ENCODE results near the gene PTGDR. TPM values are rescaled to one million over a fixed set of nuclear protein-coding genes. Genes with fewer than 3 reads are reported as not detected.

PTGDR gene
- polyA plus RNA-seq, 4 donors: 0.25 to 6.6 TPM; not detected in 2

DNA sequence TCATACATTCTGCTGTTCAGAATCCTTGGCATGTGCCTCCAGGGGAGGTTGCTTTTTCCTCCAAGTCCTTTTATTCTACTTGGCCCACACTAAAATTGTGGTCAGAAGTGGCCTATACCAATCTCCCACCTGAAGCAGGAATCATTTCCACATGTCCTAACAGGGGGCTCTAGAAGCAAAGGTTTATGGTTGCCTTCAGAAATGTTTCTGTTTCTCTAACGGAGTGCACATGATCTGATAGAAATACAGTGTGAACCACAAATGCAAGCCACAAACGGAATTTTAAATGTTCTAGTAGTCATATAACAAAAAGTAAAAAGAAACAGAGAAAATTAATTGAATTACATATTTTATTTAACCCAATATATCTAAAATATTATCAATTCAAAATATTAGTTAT is 50.6 kb downstream of the PTGDR start:
- FAIRE-seq: no peak
- DNase-seq: peak in 1 of 2 donors; percentile 28
- peak overlapping the region in 1 of 3 donors; percentile 22 for H3K27ac ChIP-seq (ENCODE audit: low read depth in 1 of 3, low read length in 2 of 3)
- no peaks in the 10 kb centered on the region for H3K36me3 ChIP-seq (ENCODE audit: control insufficient read depth in 3 of 3, insufficient read depth in 2 of 3, low read depth in 1 of 3, low read length in 3 of 3)
- WGBS, 3 donors: 47 to 51% (median 51%) methylated on average over 2 of the region's 2 CpGs
- H3K9me3 ChIP-seq (ENCODE audit: control insufficient read depth in 2 of 2, insufficient read depth in 1 of 2, low read depth in 1 of 2, low read length in 1 of 2): peaks cover 0 to 7% of the 10 kb centered on the region in 2 donors
- H3K4me1 ChIP-seq (ENCODE audit: control insufficient read depth in 3 of 3, insufficient read depth in 2 of 3, low read depth in 1 of 3, low read length in 2 of 3): peaks cover 0 to 6% (median 0%) of the 10 kb centered on the region in 3 donors
- no peak overlapping the region for H3K4me3 ChIP-seq (ENCODE audit: low read depth in 1 of 3, low read length in 3 of 3)
- H3K27me3 ChIP-seq (ENCODE audit: control insufficient read depth in 3 of 3, insufficient read depth in 3 of 3, low read length in 3 of 3): peaks cover 0 to 33% (median 0%) of the 10 kb centered on the region in 3 donors

DNA sequence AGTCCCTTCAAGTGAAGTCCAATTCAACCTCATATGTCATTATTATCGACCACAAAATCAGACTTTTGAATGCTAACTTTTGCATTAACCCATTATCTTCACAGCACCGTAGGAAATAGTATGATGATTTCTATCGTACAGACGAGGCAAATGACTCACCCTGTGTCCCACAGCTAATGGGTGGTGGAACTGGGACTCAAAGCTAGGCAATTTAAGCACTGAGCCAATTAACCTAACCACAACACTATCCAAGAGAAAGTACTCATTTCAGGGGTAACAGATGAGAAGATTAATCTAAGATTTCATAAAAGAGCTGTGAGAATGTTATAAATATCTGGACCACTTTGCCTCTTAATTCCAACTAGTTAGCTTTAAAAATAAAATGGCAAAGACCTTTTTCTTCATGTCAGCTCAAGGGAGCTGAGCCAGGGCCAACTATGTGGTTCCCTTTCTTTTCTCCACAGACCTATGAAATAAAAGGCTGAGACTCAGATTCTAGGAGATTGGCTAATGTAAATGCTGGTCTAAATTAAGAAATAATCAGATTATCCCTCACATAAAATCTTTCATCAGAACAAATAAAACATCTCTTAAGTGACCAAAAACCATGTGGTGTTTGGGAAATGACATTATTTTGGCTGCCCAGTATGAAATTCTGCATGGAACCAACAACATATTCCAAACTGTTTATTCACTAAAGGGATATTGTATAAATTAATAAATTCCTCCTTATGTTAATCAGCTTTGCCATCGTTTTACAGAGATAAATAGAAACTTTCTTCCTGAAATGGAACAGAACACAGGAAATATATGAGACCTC is 51.5 kb downstream of the PTGDR start:
- Histone ChIP-seq H3K9me3 (ENCODE audit: control insufficient read depth in 2 of 2, insufficient read depth in 1 of 2, low read depth in 1 of 2, low read length in 1 of 2) (peaks cover 0 to 7% of the 10 kb centered on the region in 2 donors), H3K4me3 (ENCODE audit: low read depth in 1 of 3, low read length in 3 of 3) (no peak overlapping the region), H3K27ac (ENCODE audit: low read depth in 1 of 3, low read length in 2 of 3) (peak overlapping the region in 1 of 3 donors; percentile 83), H3K27me3 (ENCODE audit: control insufficient read depth in 3 of 3, insufficient read depth in 3 of 3, low read length in 3 of 3) (peaks cover 0 to 24% (median 0%) of the 10 kb centered on the region in 3 donors), H3K4me1 (ENCODE audit: control insufficient read depth in 3 of 3, insufficient read depth in 2 of 3, low read depth in 1 of 3, low read length in 2 of 3) (peaks cover 0 to 6% (median 0%) of the 10 kb centered on the region in 3 donors), H3K36me3 (ENCODE audit: control insufficient read depth in 3 of 3, insufficient read depth in 2 of 3, low read depth in 1 of 3, low read length in 3 of 3) (no peaks in the 10 kb centered on the region)
- DNase-seq: no peak
- no peak for FAIRE-seq
- WGBS, 3 donors: 47 to 61% (median 60%) methylated on average over 5 of the region's 5 CpGs

DNA sequence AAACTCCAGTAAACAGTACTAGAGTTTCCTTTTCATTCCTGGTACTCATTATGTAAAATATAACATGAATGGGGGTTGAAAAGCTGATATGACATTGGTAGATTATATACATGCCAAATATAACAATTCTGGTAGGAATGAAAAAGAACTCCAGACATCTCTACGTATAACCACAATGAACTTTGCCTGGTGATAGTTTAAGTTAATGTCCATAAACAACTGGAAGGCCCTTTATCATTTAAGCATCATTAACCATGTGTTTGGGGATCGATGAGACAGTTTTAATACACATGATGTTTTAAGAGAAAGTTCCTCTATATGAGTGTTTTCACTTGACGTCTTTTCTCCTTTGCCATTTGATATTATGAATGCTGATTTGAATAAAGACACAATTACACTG is 52.4 kb downstream of the PTGDR start:
- WGBS, 3 donors: 69 to 77% (median 75%) methylated on average over 3 of the region's 3 CpGs

DNA sequence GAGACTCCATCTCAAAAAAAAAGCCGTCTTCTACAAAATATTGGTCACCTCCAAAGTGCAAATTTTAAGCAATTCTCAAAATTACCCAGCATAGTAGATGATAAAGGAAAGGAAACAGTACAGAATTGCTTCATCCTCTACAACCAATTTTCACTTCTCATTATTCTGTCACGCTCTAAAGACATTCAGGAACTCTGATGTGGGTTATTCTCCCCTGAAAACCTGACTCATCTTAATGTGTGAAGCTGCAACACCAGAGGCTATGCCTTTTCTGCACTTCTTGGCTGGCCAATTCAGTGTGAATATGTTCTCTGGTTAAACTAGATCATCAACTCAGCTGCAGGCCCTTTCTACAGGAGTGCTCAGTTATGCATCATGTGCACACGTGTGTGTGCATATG is 57.6 kb downstream of the PTGDR start:
- WGBS, 3 donors: 52 to 68% (median 60%) methylated on average over 3 of the region's 3 CpGs
- no peaks in the 10 kb centered on the region for H3K36me3 ChIP-seq (ENCODE audit: control insufficient read depth in 3 of 3, insufficient read depth in 2 of 3, low read depth in 1 of 3, low read length in 3 of 3)
- DNase-seq: peak in 1 of 2 donors; percentile 15
- H3K4me3 ChIP-seq (ENCODE audit: low read depth in 1 of 3, low read length in 3 of 3): no peak overlapping the region
- H3K4me1 ChIP-seq (ENCODE audit: control insufficient read depth in 3 of 3, insufficient read depth in 2 of 3, low read depth in 1 of 3, low read length in 2 of 3): peaks cover 0 to 3% (median 0%) of the 10 kb centered on the region in 3 donors
- no peaks in the 10 kb centered on the region for H3K27me3 ChIP-seq (ENCODE audit: control insufficient read depth in 3 of 3, insufficient read depth in 3 of 3, low read length in 3 of 3)
- H3K9me3 ChIP-seq (ENCODE audit: control insufficient read depth in 2 of 2, insufficient read depth in 1 of 2, low read depth in 1 of 2, low read length in 1 of 2): peaks cover 0 to 7% of the 10 kb centered on the region in 2 donors
- no peak overlapping the region for H3K27ac ChIP-seq (ENCODE audit: low read depth in 1 of 3, low read length in 2 of 3)
- FAIRE-seq: no peak

More for the DNA sequence above, 52.4 kb downstream of the PTGDR start:
- DNase-seq: no peak
- FAIRE-seq: no peak
- peaks cover 0 to 2% (median 0%) of the 10 kb centered on the region in 3 donors for H3K4me1 ChIP-seq (ENCODE audit: control insufficient read depth in 3 of 3, insufficient read depth in 2 of 3, low read depth in 1 of 3, low read length in 2 of 3)
- no peak overlapping the region for H3K4me3 ChIP-seq (ENCODE audit: low read depth in 1 of 3, low read length in 3 of 3)
- no peaks in the 10 kb centered on the region for H3K36me3 ChIP-seq (ENCODE audit: control insufficient read depth in 3 of 3, insufficient read depth in 2 of 3, low read depth in 1 of 3, low read length in 3 of 3)
- H3K27ac ChIP-seq (ENCODE audit: low read depth in 1 of 3, low read length in 2 of 3): no peak overlapping the region
- peaks cover 0 to 17% (median 0%) of the 10 kb centered on the region in 3 donors for H3K27me3 ChIP-seq (ENCODE audit: control insufficient read depth in 3 of 3, insufficient read depth in 3 of 3, low read length in 3 of 3)
- peaks cover 0 to 7% of the 10 kb centered on the region in 2 donors for H3K9me3 ChIP-seq (ENCODE audit: control insufficient read depth in 2 of 2, insufficient read depth in 1 of 2, low read depth in 1 of 2, low read length in 1 of 2)

- peaks cover 0 to 7% of the 10 kb centered on the region in 2 donors for H3K9me3 ChIP-seq (ENCODE audit: control insufficient read depth in 2 of 2, insufficient read depth in 1 of 2, low read depth in 1 of 2, low read length in 1 of 2)
- DNase-seq: no peak
- H3K4me1 ChIP-seq (ENCODE audit: control insufficient read depth in 3 of 3, insufficient read depth in 2 of 3, low read depth in 1 of 3, low read length in 2 of 3): peaks cover 0 to 3% (median 0%) of the 10 kb centered on the region in 3 donors
- H3K4me3 ChIP-seq (ENCODE audit: low read depth in 1 of 3, low read length in 3 of 3): no peak overlapping the region
- no peaks in the 10 kb centered on the region for H3K36me3 ChIP-seq (ENCODE audit: control insufficient read depth in 3 of 3, insufficient read depth in 2 of 3, low read depth in 1 of 3, low read length in 3 of 3)
- no peaks in the 10 kb centered on the region for H3K27me3 ChIP-seq (ENCODE audit: control insufficient read depth in 3 of 3, insufficient read depth in 3 of 3, low read length in 3 of 3)
- no peak for FAIRE-seq
- H3K27ac ChIP-seq (ENCODE audit: low read depth in 1 of 3, low read length in 2 of 3): peak overlapping the region in 1 of 3 donors; percentile 72
- 79 to 91% (median 85%) methylated on average over 3 of the region's 3 CpGs for WGBS, 3 donors
Measured at GRCh38 chr14:52325630-52326029, 58.1 kb downstream of the PTGDR start.

Other genes starting within 250 kb of the PTGDR start
- 10 to 100 TPM in 1 of 4 donors, 1 to 10 TPM in 3; 2.2 to 18.2 (median 3.6) TPM for gene NID2, start 198.6 kb upstream of the PTGDR start, polyA plus RNA-seq
- gene PTGER2, start 46.6 kb downstream of the PTGDR start, polyA plus RNA-seq: 1 to 10 TPM in 3 of 4 donors, under 1 TPM in 1; 0.45 to 5.1 (median 2.9) TPM

All from small intestine (tissue), 7 donors.